Peyer's patch (tissue), 4 donors: ENCODE data around the gene EDRF1.

Source experiments
- POLR2A ChIP-seq, 2 donors: fragments of 450-650 bp; IDR thresholded peaks; one replicate each; pipeline ENCODE4 v1.5.1; 2017; ENCODE audit warnings: antibody characterized with exemption in 2 of 2, mild to moderate bottlenecking in 2 of 2, moderate library complexity in 2 of 2
- TF ChIP-seq, protein P1 (sequence below), 6 experiments: fragments of 450-650 bp in 4 of 6; fragments of 200-600 bp in 2 of 6; sonication (generic) in 1 of 6; IDR thresholded peaks; one replicate each; pipeline ENCODE4 v1.5.1; 2017 to 2019; ENCODE audit warnings: antibody characterized with exemption in 6 of 6, mild to moderate bottlenecking in 3 of 6, moderate library complexity in 1 of 6

GRCh38 chr10:125778556-125778955 lies 59.0 kb downstream of the EDRF1 start:
- TF ChIP-seq, protein P1, sequence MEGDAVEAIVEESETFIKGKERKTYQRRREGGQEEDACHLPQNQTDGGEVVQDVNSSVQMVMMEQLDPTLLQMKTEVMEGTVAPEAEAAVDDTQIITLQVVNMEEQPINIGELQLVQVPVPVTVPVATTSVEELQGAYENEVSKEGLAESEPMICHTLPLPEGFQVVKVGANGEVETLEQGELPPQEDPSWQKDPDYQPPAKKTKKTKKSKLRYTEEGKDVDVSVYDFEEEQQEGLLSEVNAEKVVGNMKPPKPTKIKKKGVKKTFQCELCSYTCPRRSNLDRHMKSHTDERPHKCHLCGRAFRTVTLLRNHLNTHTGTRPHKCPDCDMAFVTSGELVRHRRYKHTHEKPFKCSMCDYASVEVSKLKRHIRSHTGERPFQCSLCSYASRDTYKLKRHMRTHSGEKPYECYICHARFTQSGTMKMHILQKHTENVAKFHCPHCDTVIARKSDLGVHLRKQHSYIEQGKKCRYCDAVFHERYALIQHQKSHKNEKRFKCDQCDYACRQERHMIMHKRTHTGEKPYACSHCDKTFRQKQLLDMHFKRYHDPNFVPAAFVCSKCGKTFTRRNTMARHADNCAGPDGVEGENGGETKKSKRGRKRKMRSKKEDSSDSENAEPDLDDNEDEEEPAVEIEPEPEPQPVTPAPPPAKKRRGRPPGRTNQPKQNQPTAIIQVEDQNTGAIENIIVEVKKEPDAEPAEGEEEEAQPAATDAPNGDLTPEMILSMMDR (IDR thresholded peaks at IDR 0.05): no peak
- no peak for TF ChIP-seq POLR2A (IDR thresholded peaks at IDR 0.05)
